Keratinocyte (primary cell): ENCODE results near the gene GPSM1.

Source experiments
- EZH2 ChIP-seq: IDR thresholded peaks from one replicate; pipeline ENCODE4 v1.6.1; 2012; ENCODE audit warnings: inconsistent platforms, mild to moderate bottlenecking, low read length, moderate library complexity
- TF ChIP-seq, protein P1 (sequence below), 3 experiments: IDR thresholded peaks in 1 of 3; conservative IDR thresholded peaks in 1 of 3; optimal IDR thresholded peaks in 1 of 3; 2 replicates in 2 of 3; 3 replicates in 1 of 3; pipeline versions ENCODE3 to v1.5.1; 2011; ENCODE audit warnings: low read length in 3 of 3, mild to moderate bottlenecking in 3 of 3, moderate library complexity in 2 of 3, control low read depth in 1 of 3, inconsistent platforms in 1 of 3; ENCODE audit not compliant: insufficient read depth in 2 of 3; ENCODE audit errors: extremely low read depth in 1 of 3

DNA sequence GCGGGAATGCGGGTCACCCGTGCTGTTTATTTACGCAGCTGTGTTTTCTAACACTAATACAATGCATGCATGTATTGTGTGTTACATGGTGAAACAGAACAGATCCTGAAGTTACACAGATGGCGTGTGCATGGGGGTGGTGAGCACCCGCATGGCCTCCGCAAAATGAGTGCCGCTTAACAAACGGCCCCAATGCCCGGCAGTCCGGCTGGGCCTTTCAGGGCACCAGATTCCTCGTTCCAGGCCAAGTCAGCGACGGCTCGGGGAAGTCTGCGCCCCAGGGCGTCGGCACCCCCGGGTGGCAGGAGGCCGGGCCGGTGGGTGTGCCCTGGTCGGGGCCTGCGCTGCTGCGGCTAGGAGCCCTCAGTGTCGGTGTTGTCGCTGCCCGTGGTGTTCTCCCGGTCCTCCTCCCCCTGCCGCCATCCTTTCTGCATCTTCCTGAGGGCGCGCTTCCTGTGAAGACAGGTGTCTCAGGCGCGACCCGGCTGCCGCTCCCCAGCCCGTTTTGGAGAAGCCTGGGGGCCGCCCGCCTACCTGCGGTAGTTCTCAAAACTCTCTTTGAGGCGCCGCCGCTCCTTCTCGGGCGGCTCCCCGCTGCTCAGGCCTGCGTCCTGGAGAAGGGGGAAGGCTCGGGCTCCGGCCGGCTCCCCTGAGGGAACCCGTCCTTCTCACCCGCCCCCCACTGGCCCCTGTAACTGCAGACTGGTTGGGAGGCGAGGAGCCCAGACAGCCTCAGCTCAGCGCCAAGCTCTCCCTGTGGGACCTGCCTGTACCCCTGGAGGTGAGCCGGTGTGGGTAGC lies 36.8 kb downstream of the GPSM1 start:
- TF ChIP-seq, protein P1, sequence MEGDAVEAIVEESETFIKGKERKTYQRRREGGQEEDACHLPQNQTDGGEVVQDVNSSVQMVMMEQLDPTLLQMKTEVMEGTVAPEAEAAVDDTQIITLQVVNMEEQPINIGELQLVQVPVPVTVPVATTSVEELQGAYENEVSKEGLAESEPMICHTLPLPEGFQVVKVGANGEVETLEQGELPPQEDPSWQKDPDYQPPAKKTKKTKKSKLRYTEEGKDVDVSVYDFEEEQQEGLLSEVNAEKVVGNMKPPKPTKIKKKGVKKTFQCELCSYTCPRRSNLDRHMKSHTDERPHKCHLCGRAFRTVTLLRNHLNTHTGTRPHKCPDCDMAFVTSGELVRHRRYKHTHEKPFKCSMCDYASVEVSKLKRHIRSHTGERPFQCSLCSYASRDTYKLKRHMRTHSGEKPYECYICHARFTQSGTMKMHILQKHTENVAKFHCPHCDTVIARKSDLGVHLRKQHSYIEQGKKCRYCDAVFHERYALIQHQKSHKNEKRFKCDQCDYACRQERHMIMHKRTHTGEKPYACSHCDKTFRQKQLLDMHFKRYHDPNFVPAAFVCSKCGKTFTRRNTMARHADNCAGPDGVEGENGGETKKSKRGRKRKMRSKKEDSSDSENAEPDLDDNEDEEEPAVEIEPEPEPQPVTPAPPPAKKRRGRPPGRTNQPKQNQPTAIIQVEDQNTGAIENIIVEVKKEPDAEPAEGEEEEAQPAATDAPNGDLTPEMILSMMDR (optimal IDR thresholded peaks at IDR 0.05 in 1 of 3, IDR thresholded peaks at IDR 0.05 in 1 of 3, conservative IDR thresholded peaks at IDR 0.05 in 1 of 3; ENCODE audit: extremely low read depth in 1 of 3, insufficient read depth in 2 of 3, low read length in 3 of 3): no peak
- TF ChIP-seq EZH2: no peak
